ENCODE data around the gene RBM15. TPM values are rescaled to one million over a fixed set of nuclear protein-coding genes. Genes with fewer than 3 reads are reported as not detected.

RBM15 gene
- total RNA-seq, 1 experiment from 2014 or later, result 44.0 TPM

GRCh38 chr1:110294308-110294707, 44.9 kb upstream of the RBM15 start:
- no peaks in the 10 kb centered on the region for H4K20me1 ChIP-seq (ENCODE audit: insufficient read depth)
- H3K79me2 ChIP-seq (ENCODE audit: insufficient read depth, low read length), result no peaks in the 10 kb centered on the region
- H3K4me2 ChIP-seq (ENCODE audit: low read length), result no peak overlapping the region
- peaks cover 8 to 11% of the 10 kb centered on the region in 2 experiments for H3K4me1 ChIP-seq (ENCODE audit: control insufficient read depth in 1 of 2, insufficient read depth in 2 of 2, low read length in 2 of 2)
- no peaks in the 10 kb centered on the region for H3K9me3 ChIP-seq (ENCODE audit: control insufficient read depth in 1 of 2, insufficient read depth in 1 of 2, low read depth in 1 of 2, low read length in 2 of 2)
- ATAC-seq (no peak), DNase-seq (ENCODE audit: low read depth, low spot score) (no peak)
- CTCF ChIA-PET, result no interaction called here
- no peak overlapping the region for H2AFZ ChIP-seq (ENCODE audit: low read depth, low read length, poor library complexity, severe bottlenecking)
- H3K36me3 ChIP-seq (ENCODE audit: control insufficient read depth in 1 of 2, insufficient read depth in 2 of 2, low read length in 2 of 2), result no peaks in the 10 kb centered on the region
- POLR2A ChIA-PET, result no interaction called here
- TF ChIP-seq MAX (IDR thresholded peaks at IDR 0.05) (no peak), CBX3 (IDR thresholded peaks at IDR 0.05; ENCODE audit: low read depth) (no peak), SRF (IDR thresholded peaks at IDR 0.05; ENCODE audit: low read depth) (no peak)
- H3K9me2 ChIP-seq (ENCODE audit: insufficient read depth), result no peaks in the 10 kb centered on the region
- BruUV-seq (replicated peaks), result no TSS peak
- H3K9ac ChIP-seq (ENCODE audit: low read length), result no peak overlapping the region
- intact Hi-C loops (cut with micrococcal nuclease), result no loop called here
- RAD21 ChIA-PET (ENCODE audit: low non-redundant PET in 1 of 2, low total read pairs in 2 of 2, uncharacterized antibody in 2 of 2, unreplicated experiment in 2 of 2), result no interaction called here
- no peak overlapping the region for H3K4me3 ChIP-seq (replicated peaks in 1 of 2; ENCODE audit: low read depth in 1 of 2, low read length in 2 of 2)
- no peak overlapping the region for H3K27ac ChIP-seq (ENCODE audit: low read depth, low read length)
- H3K27me3 ChIP-seq (ENCODE audit: insufficient read depth, low read length), result peaks cover 4% of the 10 kb centered on the region; the same call in 1 of the 2 replicates

- Histone ChIP-seq H2AFZ (ENCODE audit: low read depth, low read length, poor library complexity, severe bottlenecking) (no peak overlapping the region), H3K4me2 (ENCODE audit: low read length) (no peak overlapping the region), H3K36me3 (ENCODE audit: control insufficient read depth in 1 of 2, insufficient read depth in 2 of 2, low read length in 2 of 2) (no peaks in the 10 kb centered on the region), H4K20me1 (ENCODE audit: insufficient read depth) (no peaks in the 10 kb centered on the region), H3K9ac (ENCODE audit: low read length) (no peak overlapping the region), H3K4me1 (ENCODE audit: control insufficient read depth in 1 of 2, insufficient read depth in 2 of 2, low read length in 2 of 2) (no peaks in the 10 kb centered on the region), H3K9me2 (ENCODE audit: insufficient read depth) (no peaks in the 10 kb centered on the region), H3K27ac (ENCODE audit: low read depth, low read length) (no peak overlapping the region), H3K79me2 (ENCODE audit: insufficient read depth, low read length) (no peaks in the 10 kb centered on the region), H3K27me3 (ENCODE audit: insufficient read depth, low read length) (peaks cover 19% of the 10 kb centered on the region; the same call in 1 of the 2 replicates), H3K9me3 (ENCODE audit: control insufficient read depth in 1 of 2, insufficient read depth in 1 of 2, low read depth in 1 of 2, low read length in 2 of 2) (no peaks in the 10 kb centered on the region), H3K4me3 (replicated peaks in 1 of 2; ENCODE audit: low read depth in 1 of 2, low read length in 2 of 2) (no peak overlapping the region)
- ChIA-PET RAD21 (ENCODE audit: low non-redundant PET in 1 of 2, low total read pairs in 2 of 2, uncharacterized antibody in 2 of 2, unreplicated experiment in 2 of 2) (no interaction called here), POLR2A (no interaction called here), CTCF (interaction anchor here (0.9 kb wide), 1 partner anchor 92 kb away, joined by 3 read pairs; no protein-coding TSS in a partner anchor)
- no peak for DNase-seq (ENCODE audit: low read depth, low spot score)
- ATAC-seq, result no peak
- intact Hi-C loops (cut with micrococcal nuclease), result no loop called here
- TF ChIP-seq ZFX (IDR thresholded peaks at IDR 0.05) (no peak), ELF1 (IDR thresholded peaks at IDR 0.05; ENCODE audit: borderline replicate concordance, low read depth) (no peak), EZH2phosphoT487 (IDR thresholded peaks at IDR 0.05; ENCODE audit: borderline replicate concordance) (no peak), REST (IDR thresholded peaks at IDR 0.05; ENCODE audit: low read depth) (no peak)
- BruUV-seq (replicated peaks), result no TSS peak
These were observed 40.2 kb upstream of the RBM15 start for GRCh38 chr1:110298991-110299390.
